Endothelial cell of umbilical vein (primary cell): ENCODE results near the gene JPH3.

Source experiments
- FOS ChIP-seq: IDR thresholded peaks from 2 replicates; pipeline ENCODE4 v1.6.1; 2011; ENCODE audit warnings: mild to moderate bottlenecking, low read length, moderate library complexity, borderline replicate concordance; ENCODE audit not compliant: insufficient read depth
- TF ChIP-seq, protein P1 (sequence below), 2 donors: IDR thresholded peaks; 1 replicate in 1 of 2; 2 replicates in 1 of 2; pipeline ENCODE4 v1.5.1; 2011; ENCODE audit warnings: low read length in 2 of 2, mild to moderate bottlenecking in 2 of 2, moderate library complexity in 2 of 2, control low read depth in 1 of 2, inconsistent platforms in 1 of 2, low read depth in 1 of 2; ENCODE audit not compliant: insufficient read depth in 1 of 2; ENCODE audit errors: extremely low read depth in 1 of 2

DNA sequence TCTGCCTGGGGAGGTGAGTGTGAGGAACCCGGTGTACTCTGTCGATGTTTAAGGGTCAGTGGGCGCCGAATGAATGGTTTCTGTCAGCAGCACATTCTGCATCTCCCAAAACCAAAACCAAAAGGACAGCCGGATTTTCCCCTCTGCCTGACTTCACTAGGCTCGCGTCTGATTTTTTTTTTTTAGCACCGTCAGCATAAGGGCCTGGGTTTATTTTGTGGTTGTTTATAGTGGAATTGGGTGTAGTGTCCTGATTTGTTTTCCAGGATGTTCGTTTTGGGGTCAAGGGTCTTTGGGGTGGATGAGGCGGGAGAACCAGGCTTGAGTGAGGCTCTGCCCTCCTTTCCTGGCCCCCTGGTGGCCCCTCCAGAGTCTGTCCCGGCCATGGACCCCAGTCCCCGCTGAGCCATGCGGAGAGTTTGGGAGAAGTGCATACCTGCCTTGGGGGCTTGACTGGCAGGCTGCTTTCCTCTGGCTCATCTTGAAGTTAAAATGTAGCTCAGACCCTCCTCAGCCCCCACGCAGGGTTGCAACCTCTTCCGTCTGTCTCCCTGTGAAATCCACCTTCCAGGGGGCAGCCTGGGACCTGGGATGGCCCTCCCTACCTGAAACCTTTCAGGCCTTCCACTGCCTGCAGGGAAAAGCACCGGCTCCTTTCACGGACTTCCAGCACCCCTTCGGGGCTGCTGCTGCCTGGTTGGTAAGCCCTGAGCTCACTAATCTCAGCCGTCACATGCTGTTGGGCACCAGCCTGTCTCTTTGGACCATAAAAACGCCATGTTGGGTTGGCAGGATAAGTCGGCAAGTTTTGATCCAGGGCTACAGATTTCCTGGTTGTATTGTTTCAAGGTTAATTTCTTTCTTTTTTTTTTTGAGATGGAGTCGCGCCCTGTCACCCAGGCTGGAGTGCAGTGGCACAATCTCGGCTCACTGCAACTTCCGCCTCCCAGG, 60.2 kb downstream of the JPH3 start:
- TF ChIP-seq, protein P1, sequence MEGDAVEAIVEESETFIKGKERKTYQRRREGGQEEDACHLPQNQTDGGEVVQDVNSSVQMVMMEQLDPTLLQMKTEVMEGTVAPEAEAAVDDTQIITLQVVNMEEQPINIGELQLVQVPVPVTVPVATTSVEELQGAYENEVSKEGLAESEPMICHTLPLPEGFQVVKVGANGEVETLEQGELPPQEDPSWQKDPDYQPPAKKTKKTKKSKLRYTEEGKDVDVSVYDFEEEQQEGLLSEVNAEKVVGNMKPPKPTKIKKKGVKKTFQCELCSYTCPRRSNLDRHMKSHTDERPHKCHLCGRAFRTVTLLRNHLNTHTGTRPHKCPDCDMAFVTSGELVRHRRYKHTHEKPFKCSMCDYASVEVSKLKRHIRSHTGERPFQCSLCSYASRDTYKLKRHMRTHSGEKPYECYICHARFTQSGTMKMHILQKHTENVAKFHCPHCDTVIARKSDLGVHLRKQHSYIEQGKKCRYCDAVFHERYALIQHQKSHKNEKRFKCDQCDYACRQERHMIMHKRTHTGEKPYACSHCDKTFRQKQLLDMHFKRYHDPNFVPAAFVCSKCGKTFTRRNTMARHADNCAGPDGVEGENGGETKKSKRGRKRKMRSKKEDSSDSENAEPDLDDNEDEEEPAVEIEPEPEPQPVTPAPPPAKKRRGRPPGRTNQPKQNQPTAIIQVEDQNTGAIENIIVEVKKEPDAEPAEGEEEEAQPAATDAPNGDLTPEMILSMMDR (IDR thresholded peaks at IDR 0.05; ENCODE audit: extremely low read depth in 1 of 2, insufficient read depth in 1 of 2, low read depth in 1 of 2, low read length in 2 of 2): no peak
- TF ChIP-seq FOS: no peak
